Esophagus muscularis mucosa (tissue), 4 donors: ENCODE results near the gene BTBD7.

Experiments
- EP300 ChIP-seq: sonication (generic); formaldehyde crosslinking; IDR thresholded peaks from one replicate; pipeline ENCODE4 v1.6.1; 2017; ENCODE audit warnings: antibody characterized with exemption
- POLR2A ChIP-seq: fragments of 450-650 bp; IDR thresholded peaks from one replicate; pipeline ENCODE4 v1.6.1; 2017; ENCODE audit warnings: antibody characterized with exemption, moderate library complexity, mild to moderate bottlenecking, low read depth
- POLR2AphosphoS5 ChIP-seq, 2 donors: sonication (generic); formaldehyde crosslinking; IDR thresholded peaks; one replicate each; pipeline ENCODE4 v1.6.1; 2017; ENCODE audit warnings: antibody characterized with exemption in 2 of 2
- TF ChIP-seq, protein P1 (sequence below), 3 experiments: fragments of 200-600 bp in 2 of 3; fragments of 450-650 bp in 1 of 3; sonication (generic) in 2 of 3; IDR thresholded peaks; one replicate each; pipeline ENCODE4 v1.5.1; 2017 to 2019; ENCODE audit warnings: antibody characterized with exemption in 3 of 3, mild to moderate bottlenecking in 2 of 3, moderate library complexity in 1 of 3

GRCh38 chr14:93343266-93343665, 10.4 kb upstream of the BTBD7 start:
- TF ChIP-seq POLR2AphosphoS5 (IDR thresholded peaks at IDR 0.05) = no peak
- TF ChIP-seq, protein P1, sequence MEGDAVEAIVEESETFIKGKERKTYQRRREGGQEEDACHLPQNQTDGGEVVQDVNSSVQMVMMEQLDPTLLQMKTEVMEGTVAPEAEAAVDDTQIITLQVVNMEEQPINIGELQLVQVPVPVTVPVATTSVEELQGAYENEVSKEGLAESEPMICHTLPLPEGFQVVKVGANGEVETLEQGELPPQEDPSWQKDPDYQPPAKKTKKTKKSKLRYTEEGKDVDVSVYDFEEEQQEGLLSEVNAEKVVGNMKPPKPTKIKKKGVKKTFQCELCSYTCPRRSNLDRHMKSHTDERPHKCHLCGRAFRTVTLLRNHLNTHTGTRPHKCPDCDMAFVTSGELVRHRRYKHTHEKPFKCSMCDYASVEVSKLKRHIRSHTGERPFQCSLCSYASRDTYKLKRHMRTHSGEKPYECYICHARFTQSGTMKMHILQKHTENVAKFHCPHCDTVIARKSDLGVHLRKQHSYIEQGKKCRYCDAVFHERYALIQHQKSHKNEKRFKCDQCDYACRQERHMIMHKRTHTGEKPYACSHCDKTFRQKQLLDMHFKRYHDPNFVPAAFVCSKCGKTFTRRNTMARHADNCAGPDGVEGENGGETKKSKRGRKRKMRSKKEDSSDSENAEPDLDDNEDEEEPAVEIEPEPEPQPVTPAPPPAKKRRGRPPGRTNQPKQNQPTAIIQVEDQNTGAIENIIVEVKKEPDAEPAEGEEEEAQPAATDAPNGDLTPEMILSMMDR (IDR thresholded peaks at IDR 0.05) = no peak
- TF ChIP-seq EP300 = no peak
- no peak for TF ChIP-seq POLR2A
